Measurements from ENCODE around the gene SLC10A3. TPM values are rescaled to one million over a fixed set of nuclear protein-coding genes. Genes with fewer than 3 reads are reported as not detected.

The SLC10A3 gene
- polyA plus RNA-seq, 6 donors from 2014 or later: 33.5 to 65.1 (median 38.0) TPM

GRCh38 chrX:154485150-154486051, 5.0 kb downstream of the SLC10A3 start:
- Mint-ChIP-seq H3K36me3 (no peaks in the 10 kb centered on the region), H3K27ac (peak overlapping the region in 3 of 6 donors; percentile 47 to 77 (median 66)), H3K4me3 (peak overlapping the region; percentile 58 to 86 (median 72)), H3K9me3 (no peaks in the 10 kb centered on the region), H3K27me3 (no peaks in the 10 kb centered on the region), H3K4me1 (peaks cover 23 to 32% (median 25%) of the 10 kb centered on the region in 3 donors)
- ATAC-seq (ENCODE audit: low read depth in 2 of 2): no peak
- no peak for DNase-seq

- H3K36me3 Mint-ChIP-seq: no peaks in the 10 kb centered on the region
- H3K27me3 Mint-ChIP-seq: no peaks in the 10 kb centered on the region
- peak overlapping the region in 1 of 6 donors; percentile 72 for H3K27ac Mint-ChIP-seq
- H3K4me1 Mint-ChIP-seq: peaks cover 20 to 32% (median 22%) of the 10 kb centered on the region in 3 donors
- no peak for DNase-seq
- no peaks in the 10 kb centered on the region for H3K9me3 Mint-ChIP-seq
- H3K4me3 Mint-ChIP-seq: peak overlapping the region in 4 of 8 donors; percentile 32 to 78 (median 53)
- ATAC-seq (ENCODE audit: low read depth in 2 of 2): no peak
Measured at GRCh38 chrX:154484255-154485149, 5.9 kb downstream of the SLC10A3 start.

GRCh38 chrX:154483325-154483724, 7.1 kb downstream of the SLC10A3 start:
- DNase-seq (no peak), ATAC-seq (ENCODE audit: low read depth in 2 of 2) (no peak)
- peak overlapping the region in 2 of 8 donors; percentile 47 to 72 for H3K4me3 Mint-ChIP-seq
- H3K9me3 Mint-ChIP-seq: peaks cover 0 to 1% (median 0%) of the 10 kb centered on the region in 7 donors
- H3K36me3 Mint-ChIP-seq: no peaks in the 10 kb centered on the region
- peak overlapping the region in 2 of 6 donors; percentile 60 to 78 for H3K27ac Mint-ChIP-seq
- peaks cover 18 to 30% (median 24%) of the 10 kb centered on the region in 3 donors for H3K4me1 Mint-ChIP-seq
- no peaks in the 10 kb centered on the region for H3K27me3 Mint-ChIP-seq

- Mint-ChIP-seq H3K36me3 (no peaks in the 10 kb centered on the region), H3K27ac (no peak overlapping the region), H3K4me1 (peaks cover 14 to 29% (median 21%) of the 10 kb centered on the region in 3 donors), H3K9me3 (peaks cover 0 to 1% (median 0%) of the 10 kb centered on the region in 7 donors), H3K27me3 (no peaks in the 10 kb centered on the region), H3K4me3 (peak overlapping the region in 1 of 8 donors; percentile 47)
- no peak for ATAC-seq (ENCODE audit: low read depth in 2 of 2)
- no peak for DNase-seq
Measured at GRCh38 chrX:154482786-154483185, 7.6 kb downstream of the SLC10A3 start.

GRCh38 chrX:154481911-154482601, 8.4 kb downstream of the SLC10A3 start:
- no peak overlapping the region for H3K27ac Mint-ChIP-seq
- H3K4me3 Mint-ChIP-seq: peak overlapping the region in 3 of 8 donors; percentile 12 to 53 (median 35)
- DNase-seq (no peak), ATAC-seq (ENCODE audit: low read depth in 2 of 2) (no peak)
- H3K36me3 Mint-ChIP-seq: no peaks in the 10 kb centered on the region
- H3K4me1 Mint-ChIP-seq: peaks cover 14 to 29% (median 20%) of the 10 kb centered on the region in 3 donors
- H3K9me3 Mint-ChIP-seq: peaks cover 0 to 1% (median 0%) of the 10 kb centered on the region in 7 donors
- no peaks in the 10 kb centered on the region for H3K27me3 Mint-ChIP-seq

- no peak for DNase-seq
- Mint-ChIP-seq H3K27ac (no peak overlapping the region), H3K4me1 (peaks cover 14 to 30% (median 20%) of the 10 kb centered on the region in 3 donors), H3K4me3 (peak overlapping the region in 2 of 8 donors; percentile 38 to 43), H3K9me3 (peaks cover 0 to 1% (median 0%) of the 10 kb centered on the region in 7 donors), H3K36me3 (no peaks in the 10 kb centered on the region), H3K27me3 (no peaks in the 10 kb centered on the region)
- no peak for ATAC-seq (ENCODE audit: low read depth in 2 of 2)
Measured at GRCh38 chrX:154481195-154481594, 9.2 kb downstream of the SLC10A3 start.

GRCh38 chrX:154478728-154479622, 11.5 kb downstream of the SLC10A3 start, which contains the start of gene LAGE3:
LAGE3 (minus strand) TSS chrX:154479281; CDS start chrX:154478915, 366 bp downstream.
- peak; percentile 85 to 86 for ATAC-seq (ENCODE audit: low read depth in 2 of 2)
- Mint-ChIP-seq H3K4me1 (peaks cover 14 to 26% (median 20%) of the 10 kb centered on the region in 3 donors), H3K36me3 (no peaks in the 10 kb centered on the region), H3K27me3 (no peaks in the 10 kb centered on the region), H3K27ac (peak within 1 kb of the TSS; percentile 94 to 98 (median 97)), H3K4me3 (peak within 1 kb of the TSS; percentile 79 to 93 (median 88)), H3K9me3 (peaks cover 0 to 1% (median 0%) of the 10 kb centered on the region in 7 donors)
- peak; percentile 93 for DNase-seq

- Mint-ChIP-seq H3K4me1 (peaks cover 14 to 26% (median 15%) of the 10 kb centered on the region in 3 donors), H3K4me3 (peak overlapping the region; percentile 79 to 93 (median 85)), H3K36me3 (no peaks in the 10 kb centered on the region), H3K27me3 (no peaks in the 10 kb centered on the region), H3K9me3 (peaks cover 0 to 1% (median 0%) of the 10 kb centered on the region in 7 donors), H3K27ac (peak overlapping the region in 4 of 6 donors; percentile 79 to 98 (median 88))
- ATAC-seq (ENCODE audit: low read depth in 2 of 2) (no peak), DNase-seq (no peak)
Measured at GRCh38 chrX:154477891-154478477, 12.4 kb downstream of the SLC10A3 start.

GRCh38 chrX:154476821-154477220, 13.6 kb downstream of the SLC10A3 start:
- H3K9me3 Mint-ChIP-seq: peaks cover 0 to 1% (median 0%) of the 10 kb centered on the region in 7 donors
- peaks cover 7 to 19% (median 8%) of the 10 kb centered on the region in 3 donors for H3K4me1 Mint-ChIP-seq
- no peak for DNase-seq
- ATAC-seq (ENCODE audit: low read depth in 2 of 2): no peak
- peak overlapping the region in 1 of 8 donors; percentile 83 for H3K4me3 Mint-ChIP-seq
- H3K36me3 Mint-ChIP-seq: no peaks in the 10 kb centered on the region
- H3K27me3 Mint-ChIP-seq: no peaks in the 10 kb centered on the region
- peak overlapping the region in 2 of 6 donors; percentile 42 to 94 for H3K27ac Mint-ChIP-seq

GRCh38 chrX:154473683-154474082, 16.7 kb downstream of the SLC10A3 start:
- H3K27me3 Mint-ChIP-seq: no peaks in the 10 kb centered on the region
- H3K27ac Mint-ChIP-seq: peak overlapping the region in 2 of 6 donors; percentile 22 to 58
- no peak for DNase-seq
- H3K36me3 Mint-ChIP-seq: no peaks in the 10 kb centered on the region
- ATAC-seq (ENCODE audit: low read depth in 2 of 2): no peak
- H3K4me3 Mint-ChIP-seq: no peak overlapping the region
- H3K9me3 Mint-ChIP-seq: peaks cover 0 to 1% (median 0%) of the 10 kb centered on the region in 7 donors
- peaks cover 0 to 12% (median 4%) of the 10 kb centered on the region in 3 donors for H3K4me1 Mint-ChIP-seq
